ENCODE data around the gene SLC37A3.

GRCh38 chr7:140284062-140284461 is 114.3 kb downstream of the SLC37A3 start:
- TF ChIP-seq CTCF (conservative IDR thresholded peaks at IDR 0.05; ENCODE audit: low read length) (no peak), EZH2phosphoT487 (IDR thresholded peaks at IDR 0.05; ENCODE audit: borderline replicate concordance, low read depth, low read length) (no peak)
